IPS-NIHi7 (cell line): ENCODE results near the gene DNAI4.
"Not testable (repeated sequence)": the region's sequence is repeated elsewhere in the genome, so short reads cannot be mapped to it uniquely, and the experiment has no call there.

Source experiments
- DNase-seq: peaks from one replicate; pipeline ENCODE4 v3.0.0; 2012; ENCODE audit warnings: mixed read lengths; ENCODE audit errors: extremely low spot score

The DNAI4 gene

GRCh38 chr1:66831529-66832239 lies 93.0 kb downstream of the DNAI4 start:
- no peak for DNase-seq

GRCh38 chr1:66824771-66825170 lies 99.9 kb downstream of the DNAI4 start:
- no peak for DNase-seq

- DNase-seq: no peak
Observed at GRCh38 chr1:66809736-66810326, 114.8 kb downstream of the DNAI4 start.

- DNase-seq: no peak
Observed at GRCh38 chr1:66809245-66809644, 115.4 kb downstream of the DNAI4 start.

DNA sequence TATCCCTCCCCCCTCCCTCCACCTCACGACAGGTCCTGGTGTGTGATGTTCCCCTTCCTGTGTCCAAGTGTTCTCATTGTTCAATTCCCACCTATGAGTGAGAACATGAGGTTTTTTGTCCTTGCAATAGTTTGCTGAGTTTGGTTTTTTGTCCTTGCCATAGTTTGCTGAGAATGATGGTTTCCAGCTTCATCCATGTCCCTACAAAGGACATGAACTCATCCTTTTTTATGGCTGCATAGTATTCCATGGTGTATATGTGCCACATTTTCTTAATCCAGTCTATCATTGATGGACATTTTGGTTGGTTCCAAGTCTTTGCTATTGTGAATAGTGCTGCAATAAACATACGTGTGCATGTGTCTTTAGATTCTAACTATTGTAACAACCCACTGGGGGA lies 128.8 kb downstream of the DNAI4 start:
- DNase-seq: not testable (repeated sequence)

- no peak for DNase-seq
Observed at GRCh38 chr1:66791621-66792610, 132.7 kb downstream of the DNAI4 start.

DNA sequence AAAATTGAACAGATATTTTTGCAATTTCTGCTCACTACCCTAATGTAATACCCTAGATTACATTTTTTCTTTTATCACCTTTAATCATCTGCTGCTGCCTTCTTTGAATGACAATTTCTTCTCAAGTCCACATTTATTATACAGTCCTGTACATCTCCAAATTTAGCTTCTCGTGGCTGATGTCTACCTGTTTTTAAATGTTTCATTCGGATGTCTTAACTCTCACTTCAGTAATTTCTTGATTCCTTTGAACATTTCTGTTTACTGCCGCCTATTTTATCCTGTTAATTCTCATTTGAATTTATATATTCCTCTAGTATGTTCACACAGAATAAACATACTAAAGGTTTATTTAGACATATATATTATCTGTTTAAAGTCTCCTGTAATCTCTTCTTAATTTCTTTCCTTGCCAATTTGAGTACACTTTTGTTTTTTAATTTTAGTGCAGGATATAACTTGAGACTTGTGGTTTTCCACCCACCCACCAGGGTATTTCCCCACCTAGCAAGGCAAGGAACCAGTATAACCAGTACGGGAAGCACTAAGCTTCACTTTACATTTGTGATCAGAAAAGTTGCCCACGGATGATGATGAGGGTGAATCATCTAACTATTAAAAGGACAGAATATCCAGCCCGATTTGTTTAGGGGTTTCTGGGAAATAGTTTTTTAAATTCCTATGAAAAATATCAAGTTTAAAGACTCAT lies 136.3 kb downstream of the DNAI4 start:
- DNase-seq: no peak

DNA sequence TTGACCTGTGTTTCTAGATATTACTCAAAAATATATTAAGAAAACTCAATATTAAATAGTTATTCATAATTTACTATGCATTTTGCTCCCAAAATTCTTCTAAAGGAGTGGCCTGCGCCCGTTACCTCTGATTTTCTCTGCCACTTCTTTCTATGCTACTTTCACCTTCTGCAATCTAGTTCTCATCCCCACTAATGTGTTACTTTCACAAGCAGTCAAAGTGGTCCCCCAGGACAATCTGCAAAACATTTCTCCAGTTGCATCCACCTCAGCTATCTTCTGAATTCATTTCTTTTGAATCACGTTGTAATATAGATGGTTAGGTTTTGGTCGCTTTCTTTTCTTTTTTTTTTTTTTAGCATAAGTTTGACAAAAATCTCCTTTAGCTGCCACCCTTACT lies 137.0 kb downstream of the DNAI4 start:
- DNase-seq: no peak

- not testable (repeated sequence) for DNase-seq
Observed at GRCh38 chr1:66785800-66786199, 138.9 kb downstream of the DNAI4 start.

DNA sequence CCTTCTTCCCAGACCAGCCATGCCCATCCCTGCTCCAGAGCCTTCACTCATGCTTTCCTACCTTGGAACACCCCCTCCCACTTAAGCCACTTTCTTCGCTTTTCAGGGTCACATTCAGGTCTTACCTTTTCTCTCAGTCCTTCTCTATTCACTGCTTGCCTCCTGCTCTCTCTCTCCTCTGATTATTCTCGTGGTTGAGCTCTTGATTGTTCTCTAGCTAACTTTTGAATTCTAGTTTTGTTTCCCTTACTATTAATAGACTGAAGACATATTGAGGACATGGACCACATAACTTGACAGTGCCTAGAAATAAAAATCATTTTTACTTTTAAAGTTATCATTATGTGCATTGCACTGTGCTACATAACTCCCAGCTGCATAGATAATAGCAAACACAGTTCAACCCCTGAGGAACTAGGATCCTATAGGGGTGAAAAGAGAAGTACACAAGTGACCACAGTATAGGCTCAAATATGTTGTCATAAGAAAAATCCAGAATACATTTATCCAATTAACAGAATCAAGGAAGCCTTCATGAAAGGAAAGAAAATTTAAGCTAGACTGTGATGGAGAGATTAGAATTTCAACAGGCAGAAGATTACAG lies 145.1 kb downstream of the DNAI4 start:
- no peak for DNase-seq

GRCh38 chr1:66778969-66779368 lies 145.7 kb downstream of the DNAI4 start:
- DNase-seq: no peak

DNA sequence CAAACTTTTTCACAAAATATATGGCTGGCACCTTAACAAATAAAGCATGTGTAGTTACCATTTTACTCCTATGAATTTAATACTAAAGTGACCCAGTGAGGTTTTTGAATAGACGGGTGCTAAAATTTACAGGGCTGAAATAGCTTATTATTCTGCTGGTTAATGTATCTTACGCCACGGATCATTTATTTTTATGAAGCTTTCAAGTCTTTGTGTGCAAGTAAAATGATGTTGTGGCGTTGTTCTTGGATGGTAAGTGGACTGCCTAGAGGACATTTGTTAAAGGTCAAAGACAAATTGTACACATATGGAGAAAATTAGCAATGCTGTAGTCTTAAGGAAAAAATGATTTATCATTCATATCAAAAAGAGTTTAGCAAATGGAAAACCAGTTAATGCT lies 146.4 kb downstream of the DNAI4 start:
- DNase-seq: no peak

DNA sequence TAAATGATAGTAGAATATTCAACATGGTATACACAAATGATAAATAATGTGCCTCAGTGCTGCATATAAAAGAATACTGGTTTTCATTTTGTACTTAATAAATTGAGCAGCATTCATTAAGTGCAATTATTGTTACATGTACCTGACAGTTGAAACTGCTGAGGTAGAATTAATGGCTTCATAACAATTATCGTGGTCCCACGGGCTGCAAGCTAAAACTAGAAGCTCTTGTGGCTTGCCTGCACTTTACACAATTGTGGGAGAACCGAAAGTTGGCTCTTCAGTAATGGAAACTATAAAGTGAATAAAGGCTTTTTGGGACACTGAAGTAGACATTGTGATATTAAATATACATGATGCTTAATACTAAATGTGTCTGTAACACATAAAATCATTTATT lies 146.8 kb downstream of the DNAI4 start:
- DNase-seq: no peak

GRCh38 chr1:66775646-66776045 lies 149.0 kb downstream of the DNAI4 start:
- DNase-seq: no peak

DNA sequence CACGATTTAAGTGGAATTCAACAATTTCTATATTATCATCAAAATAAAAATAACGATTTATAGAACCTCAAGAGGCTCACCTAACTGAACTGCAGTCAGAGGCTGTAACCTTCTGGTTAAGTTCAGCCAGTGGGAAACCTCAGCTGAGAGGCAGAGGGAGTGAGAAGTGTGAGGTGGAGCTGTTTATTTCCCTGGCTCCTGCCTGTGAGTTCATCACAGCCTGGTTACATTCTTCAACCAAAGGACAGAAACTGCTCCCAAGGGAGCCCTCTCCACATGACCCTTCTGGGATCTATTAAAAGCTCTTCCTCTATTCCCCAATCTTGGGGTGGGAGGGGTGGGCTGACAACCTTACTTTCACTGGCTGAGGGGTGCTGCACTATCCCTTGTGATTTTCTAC lies 150.2 kb downstream of the DNAI4 start:
- no peak for DNase-seq

- no peak for DNase-seq
Observed at GRCh38 chr1:66773227-66773626, 151.4 kb downstream of the DNAI4 start.

DNA sequence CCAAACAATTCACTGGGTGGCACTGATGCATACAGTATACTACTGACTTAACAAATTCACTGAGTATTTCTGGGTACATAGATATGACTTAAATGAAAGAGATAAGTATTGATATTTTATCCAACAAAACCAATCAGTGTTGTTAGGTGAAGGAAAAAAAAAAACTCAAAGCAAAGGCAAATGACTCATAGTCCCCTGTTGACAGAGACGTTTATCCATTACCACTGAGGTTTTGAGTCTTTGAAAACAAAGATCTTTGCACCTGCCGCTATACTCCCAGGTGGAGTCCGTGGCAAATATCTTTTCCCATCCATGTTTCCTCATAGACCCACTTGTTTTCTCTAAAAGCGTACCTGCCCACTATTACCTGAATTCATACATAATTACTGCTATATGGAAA lies 154.0 kb downstream of the DNAI4 start:
- no peak for DNase-seq

DNA sequence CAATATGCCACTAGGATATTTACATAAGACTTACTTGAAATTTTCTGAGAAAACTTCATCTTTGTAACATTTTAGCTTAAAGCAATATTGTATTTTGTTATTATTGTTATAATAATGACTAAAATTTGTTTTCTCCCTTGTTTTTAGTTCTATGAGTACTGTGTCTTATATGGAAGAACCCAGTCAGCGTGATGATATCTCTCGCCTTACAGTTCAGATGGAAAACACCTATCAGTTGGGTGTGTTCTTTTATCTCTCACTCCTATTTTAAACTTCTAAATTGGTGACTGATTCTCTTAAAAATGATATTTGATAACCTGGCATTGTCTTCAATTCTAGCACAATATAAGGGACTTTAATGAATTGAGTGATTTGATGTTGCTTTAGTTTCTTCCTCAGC lies 154.4 kb downstream of the DNAI4 start:
- no peak for DNase-seq

DNA sequence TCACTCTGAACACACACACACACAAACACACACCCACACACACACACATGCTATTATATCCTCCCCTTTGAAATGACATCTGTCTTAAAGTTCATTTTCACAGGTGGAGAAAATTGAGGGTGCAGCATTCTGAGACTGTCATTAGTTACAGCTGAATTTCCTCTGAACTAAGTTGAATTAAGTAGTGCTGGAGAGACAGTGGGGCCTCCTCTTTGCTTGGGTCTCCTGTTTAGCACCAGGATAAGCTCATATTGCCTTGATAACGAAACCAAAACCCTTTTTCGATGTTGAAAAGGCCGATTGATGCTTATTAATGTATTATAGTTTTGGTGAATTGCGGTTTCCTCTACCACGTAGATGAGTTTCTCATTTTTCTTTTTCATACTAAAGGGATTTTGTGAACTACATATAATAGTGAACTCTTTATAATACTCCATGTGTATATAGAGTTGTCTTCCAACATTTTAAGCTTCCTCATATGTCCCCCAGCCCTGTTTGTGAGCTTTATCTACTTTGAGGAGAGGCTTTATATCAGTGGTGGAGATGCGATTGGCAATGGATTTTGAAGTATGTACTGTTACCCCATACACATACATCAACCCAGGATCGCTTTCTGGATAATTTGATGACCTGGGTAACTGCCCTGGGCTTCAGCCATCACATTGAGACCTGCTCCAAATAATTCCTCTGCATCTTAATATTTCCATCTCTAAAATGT lies 155.0 kb downstream of the DNAI4 start:
- DNase-seq: no peak

DNA sequence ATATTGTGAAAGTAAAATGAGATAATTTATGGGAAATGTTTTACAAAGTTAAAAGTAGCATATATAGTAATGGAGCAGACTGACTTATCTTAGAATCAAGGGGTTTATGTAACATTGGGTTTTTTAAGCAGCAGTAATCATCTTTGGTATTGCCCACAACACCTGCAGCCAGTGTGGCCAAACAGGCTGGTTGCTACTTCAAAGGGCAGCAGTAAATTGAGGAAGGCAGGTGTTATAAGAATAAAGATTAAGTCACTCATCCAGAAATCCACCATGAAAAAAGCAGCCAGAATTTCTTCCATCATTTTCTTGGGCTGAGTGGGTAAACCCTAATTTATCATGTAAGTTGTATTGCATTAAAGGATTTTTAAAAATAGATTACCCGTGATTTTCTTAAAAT lies 155.7 kb downstream of the DNAI4 start:
- no peak for DNase-seq

DNA sequence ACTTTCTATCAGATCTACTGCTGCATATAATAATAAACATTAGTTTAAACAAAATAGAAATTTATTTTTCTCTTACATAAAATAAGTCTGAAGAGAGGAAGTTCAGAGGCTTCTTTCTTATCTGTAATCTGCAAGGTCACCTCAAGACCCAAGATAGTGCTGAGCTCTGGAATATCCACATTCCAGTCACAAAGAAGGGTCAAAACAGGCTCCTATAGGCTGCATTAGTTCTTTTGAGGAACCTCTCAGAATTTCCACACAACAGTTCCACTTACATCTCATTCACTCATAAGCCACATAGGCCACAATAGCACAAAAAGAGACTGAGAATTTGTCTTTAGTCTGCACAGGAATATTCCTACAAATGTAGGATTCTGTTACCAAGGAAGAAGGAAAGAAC lies 157.0 kb downstream of the DNAI4 start:
- DNase-seq: no peak
